HT1080 (cell line): Measurements from ENCODE around the gene KRT17. TPM values are rescaled to one million over a fixed set of nuclear protein-coding genes. Genes with fewer than 3 reads are reported as not detected.
"Not testable (repeated sequence)": the region's sequence is repeated elsewhere in the genome, so short reads cannot be mapped to it uniquely, and the experiment has no call there.

ENCODE experiments used
- DNase-seq: peaks from one replicate; pipeline ENCODE4 v3.0.0-alpha.2; 2015; ENCODE audit warnings: low read depth
- total RNA-seq: library from RNA; depleted of rRNA; stranded (reverse); fragments of >200 nt; shearing (Covaris generic); gene quantifications from 2 replicates; pipeline ENCODE4 v1.2.3, GENCODE V29; 2014

Gene KRT17
- total RNA-seq, 1 experiment from 2014 or later: 0.72 TPM

GRCh38 chr17:41654678-41655607 is 30.6 kb upstream of the KRT17 start:
- DNase-seq: no peak

DNA sequence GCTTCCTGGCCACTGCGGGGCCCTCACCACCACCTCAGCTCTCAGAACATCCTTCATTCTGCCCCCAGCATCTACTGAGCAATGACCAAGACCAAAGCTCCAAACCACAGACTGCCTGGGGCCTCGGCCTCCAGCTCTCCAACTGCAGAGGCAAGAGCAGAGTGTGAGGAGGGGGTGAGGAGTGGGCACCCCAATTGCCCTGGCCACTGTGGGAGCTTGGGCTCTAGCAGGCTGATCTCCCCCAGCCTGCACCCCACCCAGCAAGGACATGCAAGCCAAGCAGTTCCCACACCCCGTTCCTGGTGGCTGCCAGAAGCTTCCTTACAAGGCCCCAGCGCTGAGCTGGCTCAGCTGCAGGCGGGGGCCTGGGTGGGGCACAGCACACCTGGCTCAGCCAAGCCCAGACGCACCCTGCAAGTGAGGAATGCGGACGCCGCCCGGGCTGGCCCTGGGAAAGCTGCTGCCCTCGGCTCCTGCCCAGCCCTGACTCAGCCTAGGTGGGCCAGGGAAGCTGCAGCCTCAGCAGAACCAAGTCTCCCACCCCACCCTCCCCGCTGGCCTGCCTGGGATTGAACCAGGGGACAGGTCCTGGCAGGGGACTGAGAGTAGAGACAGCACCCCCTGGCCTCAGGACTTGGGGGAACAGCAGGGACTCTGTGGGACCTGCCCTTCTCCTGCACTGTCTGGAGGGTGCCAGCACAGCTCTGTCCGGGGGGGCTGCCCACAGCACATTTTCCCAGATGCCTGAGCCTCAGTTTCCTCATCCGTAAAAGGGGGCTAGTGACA is 29.7 kb upstream of the KRT17 start:
- DNase-seq: no peak

GRCh38 chr17:41653421-41653820 is 29.0 kb upstream of the KRT17 start:
- no peak for DNase-seq

- DNase-seq: no peak
These were observed 28.1 kb upstream of the KRT17 start for GRCh38 chr17:41652461-41652970.

DNA sequence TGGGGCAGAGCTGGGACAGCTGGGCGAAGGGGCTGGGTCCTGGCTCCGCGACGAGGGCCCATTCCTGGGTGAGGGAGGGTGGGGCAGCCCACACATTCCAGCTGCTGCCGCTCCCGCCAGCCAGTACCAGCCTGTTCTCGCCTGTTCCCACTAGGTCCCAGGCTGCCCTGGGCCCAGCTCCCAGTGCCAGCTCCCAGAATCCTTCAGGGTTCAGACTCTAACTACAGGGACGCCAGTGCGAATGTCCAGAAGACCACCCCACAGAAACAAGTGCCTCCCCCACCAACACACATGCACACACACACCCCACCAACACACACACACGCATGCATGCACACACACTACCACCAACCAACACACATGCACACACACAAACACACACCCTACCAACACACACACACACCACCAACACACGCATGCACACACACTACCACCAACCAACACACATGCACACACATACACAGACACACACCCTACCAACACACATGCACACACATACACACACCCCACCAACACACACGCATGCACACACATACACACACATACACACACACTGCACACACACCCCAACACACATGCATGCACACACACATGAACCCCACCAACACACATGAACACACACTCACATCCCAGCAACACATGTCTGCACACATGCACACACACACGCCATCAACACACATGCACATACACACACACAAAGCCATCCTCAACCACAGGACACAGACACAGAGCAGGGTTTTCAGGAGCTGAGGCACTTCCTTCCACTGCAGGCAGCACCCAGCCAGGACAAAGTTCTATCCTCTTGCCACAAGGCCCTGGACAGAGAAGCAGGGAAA is 27.5 kb upstream of the KRT17 start:
- no peak for DNase-seq

GRCh38 chr17:41650794-41651624 is 26.6 kb upstream of the KRT17 start:
- DNase-seq: no peak

GRCh38 chr17:41649923-41650519 is 25.6 kb upstream of the KRT17 start:
- no peak for DNase-seq

GRCh38 chr17:41648411-41649195 is 24.2 kb upstream of the KRT17 start:
- DNase-seq: peak; percentile 73

DNA sequence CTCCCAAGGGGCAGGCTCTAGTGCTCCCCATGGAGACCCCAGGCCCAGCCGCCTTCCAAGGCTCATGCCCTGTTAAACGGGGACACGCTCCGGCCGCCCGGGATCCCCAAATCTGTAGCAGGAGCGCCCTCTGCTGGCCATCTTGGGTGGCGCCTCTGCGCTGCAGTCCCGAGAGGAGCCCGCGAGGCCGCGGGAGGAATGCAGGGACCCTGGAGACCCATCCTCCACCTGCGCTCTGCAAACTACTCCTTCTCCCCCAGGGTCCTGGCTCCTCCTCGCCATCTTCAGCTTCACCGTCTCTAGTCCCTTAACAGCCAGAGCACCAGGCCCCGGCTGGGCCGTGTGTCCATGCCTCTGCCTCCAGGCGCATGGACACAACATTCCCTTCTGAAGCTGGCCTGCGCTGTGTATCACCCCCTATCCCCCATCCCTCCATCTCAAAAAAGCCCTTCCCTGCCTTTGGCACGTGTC is 23.6 kb upstream of the KRT17 start:
- peak; percentile 72 for DNase-seq

- no peak for DNase-seq
These were observed 22.9 kb upstream of the KRT17 start for GRCh38 chr17:41647038-41647813.

GRCh38 chr17:41642252-41643156 is 18.1 kb upstream of the KRT17 start:
- DNase-seq: no peak

GRCh38 chr17:41640596-41640995 is 16.2 kb upstream of the KRT17 start:
- DNase-seq: not testable (repeated sequence)

- no peak for DNase-seq
These were observed 15.4 kb upstream of the KRT17 start for GRCh38 chr17:41639492-41640473.

GRCh38 chr17:41638941-41639340 is 14.6 kb upstream of the KRT17 start:
- no peak for DNase-seq

DNA sequence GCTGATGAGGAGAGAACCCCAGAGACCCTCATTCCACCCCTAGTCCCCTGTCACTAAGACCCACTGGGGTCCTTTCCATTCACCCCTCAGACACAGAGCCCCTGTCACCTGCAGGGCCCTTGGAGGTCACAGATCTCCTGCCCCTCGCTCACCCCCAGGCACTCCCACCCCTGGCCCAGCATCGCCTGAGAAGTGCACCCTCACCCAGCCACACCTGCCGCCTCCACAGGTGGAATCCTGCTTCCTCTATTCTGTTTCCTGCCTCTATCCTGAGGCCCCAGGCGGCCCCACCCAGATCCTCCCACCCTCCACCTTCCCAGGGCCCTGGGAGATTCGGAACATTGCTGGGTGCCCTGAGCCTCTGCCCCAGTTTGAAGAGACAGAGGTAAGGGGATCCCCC is 13.8 kb upstream of the KRT17 start:
- no peak for DNase-seq

DNA sequence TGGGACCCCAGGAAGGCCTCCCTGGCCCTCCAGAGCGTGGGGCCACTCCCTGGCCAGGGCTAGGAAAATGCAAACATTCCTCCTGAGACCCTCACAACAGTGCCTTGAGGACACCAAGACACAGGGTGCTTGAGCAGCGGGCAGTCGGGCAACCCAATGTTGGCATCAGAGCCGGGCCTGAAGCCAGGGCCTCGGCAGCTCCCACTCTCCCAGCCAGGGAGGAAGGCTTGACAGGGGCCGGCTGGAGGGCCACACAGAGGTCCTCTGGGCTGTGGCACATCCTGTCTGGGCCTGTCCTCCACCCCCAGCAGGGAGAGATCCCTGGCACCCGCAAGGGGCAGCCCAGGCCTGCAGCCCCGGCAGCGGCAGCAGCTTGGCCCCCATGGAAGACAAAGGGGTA is 12.3 kb upstream of the KRT17 start:
- no peak for DNase-seq
